Measurements from ENCODE around the gene HMGXB4. TPM values are rescaled to one million over a fixed set of nuclear protein-coding genes. Genes with fewer than 3 reads are reported as not detected.

HMGXB4 gene
- total RNA-seq, 1 donor from 2014 or later = 16.7 TPM

GRCh38 chr22:35341090-35341874 is 84.0 kb downstream of the HMGXB4 start:
- Histone ChIP-seq H3K4me2 (ENCODE audit: low read length) (no peak overlapping the region), H4K20me1 (ENCODE audit: insufficient read depth, low read length) (peaks cover 4% of the 10 kb centered on the region), H3K27ac (ENCODE audit: low read depth, low read length) (no peak overlapping the region), H2AFZ (ENCODE audit: low read depth, low read length) (no peak overlapping the region), H3K79me2 (ENCODE audit: insufficient read depth, low read length) (no peaks in the 10 kb centered on the region), H3K27me3 (ENCODE audit: insufficient read depth, low read length) (no peaks in the 10 kb centered on the region), H3K4me3 (ENCODE audit: insufficient read depth, low read depth, low read length) (no peak overlapping the region), H3K4me1 (ENCODE audit: insufficient read depth, low read length) (no peaks in the 10 kb centered on the region), H3K36me3 (ENCODE audit: insufficient read depth, low read length) (peaks cover 4% of the 10 kb centered on the region), H3K9me3 (ENCODE audit: insufficient read depth, low read depth, low read length) (peaks cover 8% of the 10 kb centered on the region), H3K9ac (ENCODE audit: low read length) (no peak overlapping the region)
- Mint-ChIP-seq H3K27ac (ENCODE audit: unreplicated experiment) (no peak overlapping the region), H3K36me3 (ENCODE audit: low read depth, unreplicated experiment) (peaks cover 19% of the 10 kb centered on the region), H3K4me3 (ENCODE audit: unreplicated experiment) (no peak overlapping the region), H3K9me3 (ENCODE audit: unreplicated experiment) (no peaks in the 10 kb centered on the region), H3K27me3 (ENCODE audit: low read depth, unreplicated experiment) (no peaks in the 10 kb centered on the region), H3K4me1 (ENCODE audit: low read depth, unreplicated experiment) (no peaks in the 10 kb centered on the region)
- DNase-seq (ENCODE audit: low read depth) (no peak), FAIRE-seq (no peak)
- no peak for TF ChIP-seq CTCF (IDR thresholded peaks at IDR 0.05; ENCODE audit: insufficient read depth, low read depth, low read length)

GRCh38 chr22:35342390-35342789 is 85.1 kb downstream of the HMGXB4 start:
- no peak for TF ChIP-seq EZH2 (IDR thresholded peaks at IDR 0.05; ENCODE audit: insufficient read depth, low read length)
- TF ChIP-seq CTCF (IDR thresholded peaks at IDR 0.05; ENCODE audit: insufficient read depth, low read depth, low read length) = no peak
- Histone ChIP-seq H3K4me2 (ENCODE audit: low read length) (no peak overlapping the region), H3K27me3 (ENCODE audit: insufficient read depth, low read length) (no peaks in the 10 kb centered on the region), H3K4me3 (ENCODE audit: insufficient read depth, low read depth, low read length) (no peak overlapping the region), H3K79me2 (ENCODE audit: insufficient read depth, low read length) (no peaks in the 10 kb centered on the region), H3K9ac (ENCODE audit: low read length) (no peak overlapping the region), H3K9me3 (ENCODE audit: insufficient read depth, low read depth, low read length) (peaks cover 8% of the 10 kb centered on the region), H4K20me1 (ENCODE audit: insufficient read depth, low read length) (peaks cover 4% of the 10 kb centered on the region), H3K4me1 (ENCODE audit: insufficient read depth, low read length) (no peaks in the 10 kb centered on the region), H3K36me3 (ENCODE audit: insufficient read depth, low read length) (peaks cover 4% of the 10 kb centered on the region), H3K27ac (ENCODE audit: low read depth, low read length) (no peak overlapping the region), H2AFZ (ENCODE audit: low read depth, low read length) (no peak overlapping the region)
- H3K4me1 Mint-ChIP-seq (ENCODE audit: low read depth, unreplicated experiment) = no peaks in the 10 kb centered on the region
- DNase-seq (ENCODE audit: low read depth) (no peak), FAIRE-seq (no peak)
- no peaks in the 10 kb centered on the region for H3K27me3 Mint-ChIP-seq (ENCODE audit: low read depth, unreplicated experiment)
- H3K4me3 Mint-ChIP-seq (ENCODE audit: unreplicated experiment) = no peak overlapping the region
- H3K36me3 Mint-ChIP-seq (ENCODE audit: low read depth, unreplicated experiment) = peaks cover 17% of the 10 kb centered on the region
- no peak overlapping the region for H3K27ac Mint-ChIP-seq (ENCODE audit: unreplicated experiment)
- no peaks in the 10 kb centered on the region for H3K9me3 Mint-ChIP-seq (ENCODE audit: unreplicated experiment)
